GM12864 (cell line): ENCODE data around the gene DNM2.

Source experiments
- DNase-seq: peaks from one replicate; pipeline ENCODE4 v3.0.0-alpha.2; 2011; ENCODE audit warnings: low read depth
- H3K4me3 ChIP-seq: 2 replicates; pipeline ENCODE4 v1.5.1; 2011; ENCODE audit warnings: mild to moderate bottlenecking, low read depth, low read length, control low read depth
- CTCF ChIP-seq: IDR thresholded peaks from 2 replicates; pipeline ENCODE4 v1.5.1; 2011; ENCODE audit warnings: low read depth, mild to moderate bottlenecking, moderate library complexity, low read length, control low read depth, inconsistent platforms; ENCODE audit errors: missing control alignments

Gene DNM2

GRCh38 chr19:10830931-10831779, 113.3 kb downstream of the DNM2 start:
- no peak for DNase-seq
- H3K4me3 ChIP-seq: no peak overlapping the region
- TF ChIP-seq CTCF: no peak

GRCh38 chr19:10831987-10832938, 114.4 kb downstream of the DNM2 start:
- no peak for DNase-seq
- H3K4me3 ChIP-seq: no peak overlapping the region
- TF ChIP-seq CTCF: no peak

- TF ChIP-seq CTCF: no peak
Observed at GRCh38 chr19:10832939-10833296, 115.0 kb downstream of the DNM2 start.

GRCh38 chr19:10835089-10835753, 117.3 kb downstream of the DNM2 start:
- TF ChIP-seq CTCF: no peak
- no peak for DNase-seq
- peak overlapping the region; percentile 67 for H3K4me3 ChIP-seq

More at GRCh38 chr19:10832939-10833296, 115.0 kb downstream of the DNM2 start:
- DNase-seq: no peak
- no peak overlapping the region for H3K4me3 ChIP-seq

- no peak for TF ChIP-seq CTCF
- peak; percentile 97 for DNase-seq
- peak within 1 kb of the TSS; percentile 67 for H3K4me3 ChIP-seq
Observed at GRCh38 chr19:10835754-10836478, 118.0 kb downstream of the DNM2 start, which contains the start of gene TMED1. Gene TMED1, minus strand, starts transcription at chr19:10836212. Its CDS starts 21 bp downstream, at chr19:10836191.
